T follicular helper cell (primary cell): ENCODE data around the gene SCG2.

Experiments
- DNase-seq: peaks from one replicate; pipeline ENCODE4 v3.0.0-alpha.2; 2020; ENCODE audit warnings: low read depth

The SCG2 gene

GRCh38 chr2:223580951-223581350, 21.2 kb downstream of the SCG2 start:
- no peak for DNase-seq

- no peak for DNase-seq
Observed at GRCh38 chr2:223578846-223579245, 23.3 kb downstream of the SCG2 start.

- no peak for DNase-seq
Observed at GRCh38 chr2:223576873-223577272, 25.3 kb downstream of the SCG2 start.

GRCh38 chr2:223570784-223571183, 31.4 kb downstream of the SCG2 start:
- no peak for DNase-seq

- no peak for DNase-seq
Observed at GRCh38 chr2:223566396-223566795, 35.8 kb downstream of the SCG2 start.

DNA sequence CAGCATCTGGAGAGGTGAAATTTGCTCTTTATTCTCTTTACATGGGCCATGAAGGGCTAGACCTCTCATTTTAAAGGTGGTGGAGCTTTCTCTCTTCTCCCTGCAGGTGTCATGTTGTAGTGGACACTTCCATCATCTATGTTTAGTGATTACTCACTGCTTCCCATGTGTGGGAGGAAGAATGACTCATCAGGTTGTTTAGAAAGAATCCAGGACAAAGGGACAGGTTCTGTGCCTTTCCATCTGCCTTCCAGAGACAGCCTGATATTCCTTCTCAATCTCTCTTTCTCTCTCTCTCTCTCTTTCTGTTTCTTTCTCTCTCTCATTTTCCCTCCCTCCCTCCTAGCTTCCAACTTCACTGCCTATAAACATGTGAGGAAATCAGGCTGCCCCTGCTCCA, 38.7 kb downstream of the SCG2 start:
- DNase-seq, result no peak

- DNase-seq, result no peak
Observed at GRCh38 chr2:223562078-223562477, 40.1 kb downstream of the SCG2 start.

GRCh38 chr2:223560749-223561435, 41.3 kb downstream of the SCG2 start:
- no peak for DNase-seq

DNA sequence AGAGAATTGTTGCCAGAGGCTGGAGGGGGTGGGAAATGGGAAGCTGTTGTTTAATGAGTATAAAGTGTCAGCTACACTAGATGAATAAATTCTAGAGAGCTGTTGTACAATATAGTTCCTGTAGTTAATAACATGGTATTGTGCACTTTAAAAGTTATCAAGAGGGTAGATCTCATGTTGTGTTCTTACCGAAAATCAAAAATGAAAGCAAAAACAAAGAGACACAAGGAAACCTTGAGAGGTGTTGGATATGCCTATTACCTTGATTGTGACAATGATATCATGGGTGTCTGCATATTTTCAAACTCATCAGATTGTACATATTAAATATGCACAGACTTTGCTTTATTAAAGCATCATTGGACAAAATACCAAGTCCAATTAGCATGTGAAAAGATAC, 43.2 kb downstream of the SCG2 start:
- no peak for DNase-seq

GRCh38 chr2:223554923-223555322, 47.2 kb downstream of the SCG2 start:
- no peak for DNase-seq

DNA sequence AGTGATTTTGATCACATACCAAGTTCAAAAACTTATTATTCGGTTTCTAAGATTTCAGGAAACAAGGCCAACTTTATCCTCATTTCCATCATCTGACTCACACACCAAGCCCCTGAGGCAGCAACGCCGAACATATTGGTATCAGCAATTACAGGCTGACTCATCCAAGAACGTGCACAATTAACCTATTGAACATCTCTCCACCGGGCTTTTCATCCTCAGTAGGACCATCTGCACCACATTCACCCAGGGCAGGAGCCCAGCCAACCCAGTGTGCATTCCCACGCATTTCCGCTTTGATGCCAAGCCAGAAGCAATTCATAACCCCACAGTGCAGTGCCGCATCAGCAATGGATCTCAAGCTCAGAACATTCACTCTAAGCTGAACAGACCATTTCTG, 52.9 kb downstream of the SCG2 start:
- DNase-seq, result no peak

DNA sequence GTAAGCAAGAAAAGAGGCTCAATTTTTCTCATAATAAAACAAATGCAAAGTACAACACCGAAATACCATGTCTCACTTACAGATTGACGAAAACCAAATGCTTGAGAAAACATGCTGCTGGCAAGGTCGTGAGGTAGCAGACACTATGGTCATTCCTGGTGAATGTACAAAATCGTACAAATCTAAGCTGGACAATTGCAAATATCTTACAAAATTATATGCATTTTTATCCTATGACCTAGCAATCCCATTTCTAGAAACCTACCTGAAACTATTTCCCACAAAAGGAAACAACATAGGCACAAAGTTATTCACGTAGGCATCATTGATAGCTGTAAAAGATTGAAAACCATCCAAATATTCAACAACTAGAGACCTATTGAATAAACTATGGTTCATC, 54.0 kb downstream of the SCG2 start:
- DNase-seq, result no peak
